WTC11 (cell line): ENCODE measurements around the gene LCNL1. TPM values are rescaled to one million over a fixed set of nuclear protein-coding genes. Genes with fewer than 3 reads are reported as not detected.
A peak's percentile ranks its signal among the peaks of the same experiment; 100 is the strongest.

Source experiments
- ATAC-seq: fragments of 200-7000 bp; cut with Tn5 transposase; 2 replicates; pipeline ENCODE4 v1.10.0; 2021; ENCODE audit warnings: mild to moderate bottlenecking, moderate library complexity
- CTCF ChIA-PET: fragments of 300-600 bp; sonication (Branson Sonifier 250); formaldehyde crosslinking; loops from one replicate; lab custom pipeline; 2021; ENCODE audit warnings: antibody characterized with exemption; lab: Charles Lee
- POLR2A ChIA-PET: fragments of 350-600 bp; sonication (Branson Sonifier 250); formaldehyde crosslinking; loops from one replicate; lab custom pipeline; 2021; ENCODE audit warnings: antibody characterized with exemption; lab: Charles Lee
- DNase-seq: peaks from one replicate; pipeline ENCODE4 v3.0.0; 2021; ENCODE audit warnings: low spot score
- H3K27ac Mint-ChIP-seq: 2 replicates; pipeline ENCODE4 v1.8.0; 2021; ENCODE audit warnings: mixed read lengths
- H3K27me3 Mint-ChIP-seq: 2 replicates; pipeline ENCODE4 v1.8.0; 2021; ENCODE audit warnings: low read depth, mild to moderate bottlenecking, moderate library complexity, mixed read lengths
- H3K36me3 Mint-ChIP-seq: 2 replicates; pipeline ENCODE4 v1.8.0; 2021; ENCODE audit warnings: mixed read lengths
- H3K4me1 Mint-ChIP-seq: 2 replicates; pipeline ENCODE4 v1.8.0; 2022; ENCODE audit warnings: mixed read lengths
- H3K4me3 Mint-ChIP-seq: 2 replicates; pipeline ENCODE4 v1.8.0; 2021; ENCODE audit warnings: mild to moderate bottlenecking, moderate library complexity, mixed read lengths
- H3K9me3 Mint-ChIP-seq: 2 replicates; pipeline ENCODE4 v1.8.0; 2021; ENCODE audit warnings: mixed read lengths
- CBFB ChIP-seq: sonication (generic); formaldehyde crosslinking; IDR thresholded peaks from 2 replicates; pipeline ENCODE4 v1.8.1; 2022; ENCODE audit warnings: mild to moderate bottlenecking, low read depth, missing genetic modification reagents
- CREB1 ChIP-seq: sonication (generic); formaldehyde crosslinking; IDR thresholded peaks from 2 replicates; pipeline ENCODE4 v1.8.0; 2023; ENCODE audit warnings: mild to moderate bottlenecking, missing genetic modification reagents
- CREM ChIP-seq: sonication (generic); formaldehyde crosslinking; IDR thresholded peaks from 2 replicates; pipeline ENCODE4 v1.8.1; 2022; ENCODE audit warnings: mild to moderate bottlenecking, missing genetic modification reagents, moderate library complexity
- EMX1 ChIP-seq: fragments of 250-450 bp; sonication (Bioruptor Pico); IDR thresholded peaks from 2 replicates; pipeline ENCODE4 v1.8.0; 2021; ENCODE audit warnings: mild to moderate bottlenecking
- FOXP1 ChIP-seq: sonication (generic); formaldehyde crosslinking; IDR thresholded peaks from 2 replicates; pipeline ENCODE4 v1.8.0; 2022; ENCODE audit warnings: missing genetic modification reagents, mild to moderate bottlenecking, moderate library complexity, borderline replicate concordance
- GTF2I ChIP-seq: fragments of 250-450 bp; sonication (Bioruptor Pico); conservative IDR thresholded peaks from 2 replicates; pipeline ENCODE4 v1.4.0; 2021; ENCODE audit warnings: mild to moderate bottlenecking
- KAT7 ChIP-seq: sonication (generic); formaldehyde crosslinking; IDR thresholded peaks from 2 replicates; pipeline ENCODE4 v1.8.1; 2023; ENCODE audit warnings: missing genetic modification reagents, mild to moderate bottlenecking, borderline replicate concordance
- NFATC4 ChIP-seq: fragments of 250-450 bp; sonication (Bioruptor Pico); IDR thresholded peaks from 2 replicates; pipeline ENCODE4 v1.9.0; 2021; ENCODE audit warnings: mild to moderate bottlenecking
- NFYB ChIP-seq: sonication (generic); formaldehyde crosslinking; conservative IDR thresholded peaks from 2 replicates; pipeline ENCODE4 v1.8.0; 2022; ENCODE audit warnings: low read depth, missing genetic modification reagents
- RORB ChIP-seq: fragments of 250-450 bp; sonication (Bioruptor Pico); IDR thresholded peaks from 2 replicates; pipeline ENCODE4 v1.9.0; 2021; ENCODE audit warnings: mild to moderate bottlenecking
- SOX15 ChIP-seq: fragments of 250-450 bp; sonication (Bioruptor Pico); IDR thresholded peaks from 2 replicates; pipeline ENCODE4 v1.9.0; 2021; ENCODE audit warnings: mild to moderate bottlenecking
- ZNF138 ChIP-seq: sonication (generic); formaldehyde crosslinking; conservative IDR thresholded peaks from 2 replicates; pipeline ENCODE4 v1.8.1; 2022; ENCODE audit warnings: mild to moderate bottlenecking, moderate library complexity, missing genetic modification reagents
- total RNA-seq: library from RNA; stranded (reverse); gene quantifications from 3 replicates; pipeline ENCODE4 v1.2.3, GENCODE V29; 2021
- TF ChIP-seq, protein P1 (sequence below): sonication (generic); formaldehyde crosslinking; IDR thresholded peaks from 2 replicates; pipeline ENCODE4 v1.8.0; 2022; ENCODE audit warnings: mild to moderate bottlenecking, missing genetic modification reagents
- TF ChIP-seq, protein P2 (sequence below): fragments of 200-600 bp; IDR thresholded peaks from 2 replicates; pipeline ENCODE4 v1.8.0; 2022; ENCODE audit warnings: antibody characterized with exemption
- TF ChIP-seq, protein P3 (sequence below): sonication (generic); formaldehyde crosslinking; IDR thresholded peaks from 2 replicates; pipeline ENCODE4 v1.8.1; 2022; ENCODE audit warnings: low read depth, mild to moderate bottlenecking, moderate library complexity, missing genetic modification reagents, borderline replicate concordance
- TF ChIP-seq, protein P4 (sequence below): sonication (generic); formaldehyde crosslinking; IDR thresholded peaks from 2 replicates; pipeline ENCODE4 v1.8.0; 2022; ENCODE audit warnings: mild to moderate bottlenecking, missing genetic modification reagents
- TF ChIP-seq, protein P5 (sequence below): sonication (generic); formaldehyde crosslinking; IDR thresholded peaks from 2 replicates; pipeline ENCODE4 v1.8.0; 2022; ENCODE audit warnings: mild to moderate bottlenecking, missing genetic modification reagents
- TF ChIP-seq, protein P6 (sequence below): sonication (generic); formaldehyde crosslinking; IDR thresholded peaks from 2 replicates; pipeline ENCODE4 v1.8.1; 2023; ENCODE audit warnings: mild to moderate bottlenecking, missing genetic modification reagents, borderline replicate concordance

LCNL1 gene
- total RNA-seq, 1 experiment from 2014 or later, result 0.50 TPM

DNA sequence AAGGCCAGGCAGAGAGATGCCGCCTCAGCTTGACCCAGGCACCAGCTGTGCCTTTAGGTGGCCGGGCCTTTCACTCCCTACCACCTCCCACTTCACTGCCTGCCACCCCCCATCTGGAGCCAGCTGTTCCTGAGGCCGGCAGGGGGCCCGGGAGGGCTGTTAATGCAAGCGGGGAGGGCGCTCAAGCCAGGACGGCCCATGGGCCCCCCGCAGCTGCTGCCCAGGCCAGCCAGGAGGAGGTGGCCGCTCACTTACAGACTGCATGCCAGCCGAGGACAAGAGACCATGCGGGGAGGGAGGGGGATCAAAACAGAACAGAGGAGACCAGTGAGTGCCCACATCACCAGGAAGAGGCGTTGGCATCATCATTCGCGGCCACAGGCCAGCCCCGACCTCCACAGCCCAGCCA is 40.8 kb downstream of the LCNL1 start:
- POLR2A ChIA-PET, result no interaction called here
- TF ChIP-seq NFATC4 (no peak), NFYB (CRISPR knock-in tag) (no peak)
- H3K4me3 Mint-ChIP-seq, result no peak overlapping the region

DNA sequence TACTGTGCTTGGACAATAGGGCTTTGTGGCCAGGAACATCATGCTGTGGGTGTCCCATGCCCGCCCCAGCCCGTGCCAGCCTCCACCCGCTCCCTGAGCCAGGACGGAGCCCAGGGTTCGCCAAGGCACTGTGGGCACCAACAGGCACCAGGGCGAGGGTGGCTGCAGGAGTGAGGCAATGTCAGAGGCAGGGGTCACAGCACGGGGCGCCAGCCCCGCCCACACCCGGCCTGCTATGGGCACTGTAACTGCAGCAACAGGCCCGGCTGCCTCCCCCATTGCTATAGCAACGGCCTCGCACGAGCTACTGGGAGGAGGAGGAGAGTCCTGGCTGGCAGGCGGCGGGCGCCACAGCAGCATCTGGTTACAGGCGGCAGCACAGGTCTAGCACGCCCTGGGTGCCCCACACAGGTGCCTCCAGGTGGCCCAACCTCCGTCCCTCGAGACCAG is 42.7 kb downstream of the LCNL1 start:
- CTCF ChIA-PET, result interaction anchor here (1.0 to 3.8 kb wide), 8 partner anchors 10 to 78 kb away, joined by 3 to 38 read pairs (median 6); partner anchors contain the start of gene ENTPD2
- Mint-ChIP-seq H3K27ac (no peak overlapping the region), H3K27me3 (peaks cover 17% of the 10 kb centered on the region), H3K9me3 (no peaks in the 10 kb centered on the region), H3K36me3 (no peaks in the 10 kb centered on the region), H3K4me3 (no peak overlapping the region), H3K4me1 (peaks cover 2% of the 10 kb centered on the region; the same call in 1 of the 2 replicates)
- DNase-seq (no peak), ATAC-seq (no peak)
- TF ChIP-seq CREM (CRISPR knock-in tag), result no peak
- POLR2A ChIA-PET, result interaction anchor here (0.6 kb wide), 2 partner anchors 80 to 111 kb away, joined by 3 read pairs; partner anchors contain the start of gene C8G

More for the DNA sequence above, 40.8 kb downstream of the LCNL1 start:
- Mint-ChIP-seq H3K27me3 (peaks cover 6% of the 10 kb centered on the region), H3K4me1 (peaks cover 2% of the 10 kb centered on the region; the same call in 1 of the 2 replicates), H3K9me3 (no peaks in the 10 kb centered on the region), H3K27ac (no peak overlapping the region), H3K36me3 (no peaks in the 10 kb centered on the region)
- ATAC-seq (no peak), DNase-seq (no peak)
- CTCF ChIA-PET, result interaction anchor here (2.4 to 2.5 kb wide), 2 partner anchors 12 to 44 kb away, joined by 7 to 29 read pairs; no protein-coding TSS in a partner anchor

DNA sequence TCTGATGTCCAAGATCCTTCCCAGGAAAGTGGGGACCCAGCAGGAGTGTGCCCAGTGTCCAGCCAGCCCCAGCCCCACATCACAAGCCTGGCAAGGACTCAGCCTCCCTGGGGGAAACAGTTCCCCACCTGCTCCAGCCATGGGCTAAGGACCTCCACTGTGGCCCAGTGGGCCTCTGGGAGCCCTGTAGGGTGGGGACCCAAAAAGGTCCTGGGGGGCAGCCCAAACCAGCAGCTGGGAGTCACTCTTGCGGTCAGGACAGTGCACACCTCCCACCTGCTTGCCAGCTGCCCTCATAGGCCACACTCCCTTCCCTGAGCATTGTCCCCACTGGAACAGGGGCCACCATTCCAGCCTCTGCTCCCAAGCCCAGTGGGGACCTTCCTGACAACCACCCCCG is 43.6 kb downstream of the LCNL1 start:
- POLR2A ChIA-PET, result no interaction called here

More for the DNA sequence above, 43.6 kb downstream of the LCNL1 start:
- CTCF ChIA-PET, result interaction anchor here (1.4 to 3.8 kb wide), 8 partner anchors 9 to 60 kb away, joined by 3 to 38 read pairs (median 6); partner anchors contain the start of genes MAN1B1 and NPDC1
- H3K36me3 Mint-ChIP-seq, result no peaks in the 10 kb centered on the region
- H3K9me3 Mint-ChIP-seq, result no peaks in the 10 kb centered on the region
- H3K4me1 Mint-ChIP-seq, result peaks cover 2% of the 10 kb centered on the region; the same call in 1 of the 2 replicates
- TF ChIP-seq, protein P1, sequence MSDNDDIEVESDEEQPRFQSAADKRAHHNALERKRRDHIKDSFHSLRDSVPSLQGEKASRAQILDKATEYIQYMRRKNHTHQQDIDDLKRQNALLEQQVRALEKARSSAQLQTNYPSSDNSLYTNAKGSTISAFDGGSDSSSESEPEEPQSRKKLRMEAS, result no peak
- no peak for TF ChIP-seq SOX15 (CRISPR knock-in tag)
- TF ChIP-seq NFYB (CRISPR knock-in tag), result no peak
- no peak for TF ChIP-seq FOXP1
- TF ChIP-seq ZNF138 (CRISPR knock-in tag), result no peak
- no peak for TF ChIP-seq KAT7
- TF ChIP-seq, protein P2, sequence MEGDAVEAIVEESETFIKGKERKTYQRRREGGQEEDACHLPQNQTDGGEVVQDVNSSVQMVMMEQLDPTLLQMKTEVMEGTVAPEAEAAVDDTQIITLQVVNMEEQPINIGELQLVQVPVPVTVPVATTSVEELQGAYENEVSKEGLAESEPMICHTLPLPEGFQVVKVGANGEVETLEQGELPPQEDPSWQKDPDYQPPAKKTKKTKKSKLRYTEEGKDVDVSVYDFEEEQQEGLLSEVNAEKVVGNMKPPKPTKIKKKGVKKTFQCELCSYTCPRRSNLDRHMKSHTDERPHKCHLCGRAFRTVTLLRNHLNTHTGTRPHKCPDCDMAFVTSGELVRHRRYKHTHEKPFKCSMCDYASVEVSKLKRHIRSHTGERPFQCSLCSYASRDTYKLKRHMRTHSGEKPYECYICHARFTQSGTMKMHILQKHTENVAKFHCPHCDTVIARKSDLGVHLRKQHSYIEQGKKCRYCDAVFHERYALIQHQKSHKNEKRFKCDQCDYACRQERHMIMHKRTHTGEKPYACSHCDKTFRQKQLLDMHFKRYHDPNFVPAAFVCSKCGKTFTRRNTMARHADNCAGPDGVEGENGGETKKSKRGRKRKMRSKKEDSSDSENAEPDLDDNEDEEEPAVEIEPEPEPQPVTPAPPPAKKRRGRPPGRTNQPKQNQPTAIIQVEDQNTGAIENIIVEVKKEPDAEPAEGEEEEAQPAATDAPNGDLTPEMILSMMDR, result no peak
- TF ChIP-seq EMX1 (CRISPR knock-in tag), result no peak
- TF ChIP-seq RORB (CRISPR knock-in tag), result no peak
- no peak for TF ChIP-seq CBFB
- TF ChIP-seq, protein P3, sequence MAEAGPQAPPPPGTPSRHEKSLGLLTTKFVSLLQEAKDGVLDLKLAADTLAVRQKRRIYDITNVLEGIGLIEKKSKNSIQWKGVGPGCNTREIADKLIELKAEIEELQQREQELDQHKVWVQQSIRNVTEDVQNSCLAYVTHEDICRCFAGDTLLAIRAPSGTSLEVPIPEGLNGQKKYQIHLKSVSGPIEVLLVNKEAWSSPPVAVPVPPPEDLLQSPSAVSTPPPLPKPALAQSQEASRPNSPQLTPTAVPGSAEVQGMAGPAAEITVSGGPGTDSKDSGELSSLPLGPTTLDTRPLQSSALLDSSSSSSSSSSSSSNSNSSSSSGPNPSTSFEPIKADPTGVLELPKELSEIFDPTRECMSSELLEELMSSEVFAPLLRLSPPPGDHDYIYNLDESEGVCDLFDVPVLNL (CRISPR knock-in tag), result no peak
- TF ChIP-seq NFATC4, result no peak
- TF ChIP-seq CREB1 (CRISPR knock-in tag), result no peak
- TF ChIP-seq, protein P4, sequence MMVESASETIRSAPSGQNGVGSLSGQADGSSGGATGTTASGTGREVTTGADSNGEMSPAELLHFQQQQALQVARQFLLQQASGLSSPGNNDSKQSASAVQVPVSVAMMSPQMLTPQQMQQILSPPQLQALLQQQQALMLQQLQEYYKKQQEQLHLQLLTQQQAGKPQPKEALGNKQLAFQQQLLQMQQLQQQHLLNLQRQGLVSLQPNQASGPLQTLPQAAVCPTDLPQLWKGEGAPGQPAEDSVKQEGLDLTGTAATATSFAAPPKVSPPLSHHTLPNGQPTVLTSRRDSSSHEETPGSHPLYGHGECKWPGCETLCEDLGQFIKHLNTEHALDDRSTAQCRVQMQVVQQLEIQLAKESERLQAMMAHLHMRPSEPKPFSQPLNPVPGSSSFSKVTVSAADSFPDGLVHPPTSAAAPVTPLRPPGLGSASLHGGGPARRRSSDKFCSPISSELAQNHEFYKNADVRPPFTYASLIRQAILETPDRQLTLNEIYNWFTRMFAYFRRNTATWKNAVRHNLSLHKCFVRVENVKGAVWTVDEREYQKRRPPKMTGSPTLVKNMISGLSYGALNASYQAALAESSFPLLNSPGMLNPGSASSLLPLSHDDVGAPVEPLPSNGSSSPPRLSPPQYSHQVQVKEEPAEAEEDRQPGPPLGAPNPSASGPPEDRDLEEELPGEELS (CRISPR knock-in tag), result no peak
- no peak for TF ChIP-seq GTF2I (CRISPR knock-in tag)
- TF ChIP-seq, protein P5, sequence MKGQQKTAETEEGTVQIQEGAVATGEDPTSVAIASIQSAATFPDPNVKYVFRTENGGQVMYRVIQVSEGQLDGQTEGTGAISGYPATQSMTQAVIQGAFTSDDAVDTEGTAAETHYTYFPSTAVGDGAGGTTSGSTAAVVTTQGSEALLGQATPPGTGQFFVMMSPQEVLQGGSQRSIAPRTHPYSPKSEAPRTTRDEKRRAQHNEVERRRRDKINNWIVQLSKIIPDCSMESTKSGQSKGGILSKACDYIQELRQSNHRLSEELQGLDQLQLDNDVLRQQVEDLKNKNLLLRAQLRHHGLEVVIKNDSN, result no peak
- TF ChIP-seq, protein P6, sequence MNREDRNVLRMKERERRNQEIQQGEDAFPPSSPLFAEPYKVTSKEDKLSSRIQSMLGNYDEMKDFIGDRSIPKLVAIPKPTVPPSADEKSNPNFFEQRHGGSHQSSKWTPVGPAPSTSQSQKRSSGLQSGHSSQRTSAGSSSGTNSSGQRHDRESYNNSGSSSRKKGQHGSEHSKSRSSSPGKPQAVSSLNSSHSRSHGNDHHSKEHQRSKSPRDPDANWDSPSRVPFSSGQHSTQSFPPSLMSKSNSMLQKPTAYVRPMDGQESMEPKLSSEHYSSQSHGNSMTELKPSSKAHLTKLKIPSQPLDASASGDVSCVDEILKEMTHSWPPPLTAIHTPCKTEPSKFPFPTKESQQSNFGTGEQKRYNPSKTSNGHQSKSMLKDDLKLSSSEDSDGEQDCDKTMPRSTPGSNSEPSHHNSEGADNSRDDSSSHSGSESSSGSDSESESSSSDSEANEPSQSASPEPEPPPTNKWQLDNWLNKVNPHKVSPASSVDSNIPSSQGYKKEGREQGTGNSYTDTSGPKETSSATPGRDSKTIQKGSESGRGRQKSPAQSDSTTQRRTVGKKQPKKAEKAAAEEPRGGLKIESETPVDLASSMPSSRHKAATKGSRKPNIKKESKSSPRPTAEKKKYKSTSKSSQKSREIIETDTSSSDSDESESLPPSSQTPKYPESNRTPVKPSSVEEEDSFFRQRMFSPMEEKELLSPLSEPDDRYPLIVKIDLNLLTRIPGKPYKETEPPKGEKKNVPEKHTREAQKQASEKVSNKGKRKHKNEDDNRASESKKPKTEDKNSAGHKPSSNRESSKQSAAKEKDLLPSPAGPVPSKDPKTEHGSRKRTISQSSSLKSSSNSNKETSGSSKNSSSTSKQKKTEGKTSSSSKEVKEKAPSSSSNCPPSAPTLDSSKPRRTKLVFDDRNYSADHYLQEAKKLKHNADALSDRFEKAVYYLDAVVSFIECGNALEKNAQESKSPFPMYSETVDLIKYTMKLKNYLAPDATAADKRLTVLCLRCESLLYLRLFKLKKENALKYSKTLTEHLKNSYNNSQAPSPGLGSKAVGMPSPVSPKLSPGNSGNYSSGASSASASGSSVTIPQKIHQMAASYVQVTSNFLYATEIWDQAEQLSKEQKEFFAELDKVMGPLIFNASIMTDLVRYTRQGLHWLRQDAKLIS (CRISPR knock-in tag), result no peak
- H3K27ac Mint-ChIP-seq, result no peak overlapping the region
- ATAC-seq (no peak), DNase-seq (no peak)
- peaks cover 17% of the 10 kb centered on the region for H3K27me3 Mint-ChIP-seq
- H3K4me3 Mint-ChIP-seq, result peak overlapping the region; percentile 8; the same call in 1 of the 2 replicates
